Astrocyte (in vitro differentiated cells and primary cell): ENCODE data around the gene OOSP3. TPM values are rescaled to one million over a fixed set of nuclear protein-coding genes. Genes with fewer than 3 reads are reported as not detected.

Experiments
- DNase-seq: peaks from one replicate; pipeline ENCODE4 v3.0.0-alpha.2; 2010; ENCODE audit warnings: low read depth
- FAIRE-seq: peaks from 2 replicates; lab custom pipeline; 2011; peaks lifted over from hg19 to GRCh38; lab: Jason Lieb, UNC
- H2AFZ ChIP-seq: 2 replicates; pipeline ENCODE4 v1.6.0; 2012; ENCODE audit warnings: low read depth, low read length, inconsistent platforms
- H3K27ac ChIP-seq: 2 replicates; pipeline ENCODE4 v1.5.1; 2011; ENCODE audit warnings: low read depth, low read length, inconsistent platforms
- H3K27me3 ChIP-seq: 2 replicates; pipeline ENCODE4 v1.6.0; 2011; ENCODE audit warnings: low read length, inconsistent platforms; ENCODE audit not compliant: insufficient read depth
- H3K36me3 ChIP-seq: 2 replicates; pipeline ENCODE4 v1.5.1; 2011; ENCODE audit warnings: low read length, inconsistent platforms; ENCODE audit not compliant: insufficient read depth
- H3K4me1 ChIP-seq: 2 replicates; pipeline ENCODE4 v1.5.1; 2011; ENCODE audit warnings: low read length, inconsistent platforms; ENCODE audit not compliant: insufficient read depth
- H3K4me2 ChIP-seq: 2 replicates; pipeline ENCODE4 v1.6.0; 2012; ENCODE audit warnings: low read length, inconsistent platforms
- H3K4me3 ChIP-seq: 2 replicates; pipeline ENCODE4 v1.5.1; 2011; ENCODE audit warnings: low read depth, mild to moderate bottlenecking, low read length, inconsistent platforms; ENCODE audit not compliant: insufficient read depth
- H3K79me2 ChIP-seq: 2 replicates; pipeline ENCODE4 v1.6.0; 2012; ENCODE audit warnings: mild to moderate bottlenecking, low read length, inconsistent platforms; ENCODE audit not compliant: insufficient read depth
- H3K9ac ChIP-seq: 2 replicates; pipeline ENCODE4 v1.6.0; 2012; ENCODE audit warnings: mild to moderate bottlenecking, low read length, inconsistent platforms
- H3K9me3 ChIP-seq: 2 replicates; pipeline ENCODE4 v1.5.1; 2012; ENCODE audit warnings: low read depth, mild to moderate bottlenecking, low read length, inconsistent platforms; ENCODE audit not compliant: insufficient read depth
- H4K20me1 ChIP-seq: 2 replicates; pipeline ENCODE4 v1.6.0; 2012; ENCODE audit warnings: low read length, inconsistent platforms; ENCODE audit not compliant: insufficient read depth
- H3K27ac Mint-ChIP-seq: one replicate; pipeline ENCODE4 v1.8.0; 2021; ENCODE audit warnings: mild to moderate bottlenecking, mixed read lengths; ENCODE audit not compliant: unreplicated experiment
- H3K27me3 Mint-ChIP-seq: one replicate; pipeline ENCODE4 v1.8.0; 2021; ENCODE audit warnings: low read depth, mixed read lengths; ENCODE audit not compliant: unreplicated experiment
- H3K36me3 Mint-ChIP-seq: one replicate; pipeline ENCODE4 v1.8.0; 2021; ENCODE audit warnings: low read depth, mixed read lengths; ENCODE audit not compliant: unreplicated experiment
- H3K4me1 Mint-ChIP-seq: one replicate; pipeline ENCODE4 v1.8.0; 2021; ENCODE audit warnings: low read depth, mixed read lengths; ENCODE audit not compliant: unreplicated experiment
- H3K4me3 Mint-ChIP-seq: one replicate; pipeline ENCODE4 v1.8.0; 2021; ENCODE audit warnings: mild to moderate bottlenecking, moderate library complexity, mixed read lengths; ENCODE audit not compliant: unreplicated experiment
- H3K9me3 Mint-ChIP-seq: one replicate; pipeline ENCODE4 v1.8.0; 2021; ENCODE audit warnings: mild to moderate bottlenecking, mixed read lengths; ENCODE audit not compliant: unreplicated experiment
- CTCF ChIP-seq: IDR thresholded peaks from 2 replicates; pipeline ENCODE4 v1.5.1; 2011; ENCODE audit warnings: low read depth, mild to moderate bottlenecking, inconsistent platforms, low read length, moderate library complexity; ENCODE audit not compliant: insufficient read depth
- EZH2 ChIP-seq: IDR thresholded peaks from 2 replicates; pipeline ENCODE4 v1.6.1; 2012; ENCODE audit warnings: mild to moderate bottlenecking, low read length, inconsistent platforms; ENCODE audit not compliant: insufficient read depth
- total RNA-seq: library from RNA; stranded (reverse); gene quantifications from 2 replicates; pipeline ENCODE4 v1.2.1, GENCODE V29; 2021

OOSP3 gene
- total RNA-seq, 1 donor from 2014 or later = not detected

GRCh38 chr11:59839615-59840014 lies 39.0 kb upstream of the OOSP3 start:
- Histone ChIP-seq H2AFZ (no peak overlapping the region), H3K36me3 (no peaks in the 10 kb centered on the region), H3K27me3 (no peaks in the 10 kb centered on the region), H4K20me1 (no peaks in the 10 kb centered on the region), H3K9ac (no peak overlapping the region), H3K9me3 (no peaks in the 10 kb centered on the region), H3K27ac (no peak overlapping the region), H3K4me2 (no peak overlapping the region), H3K79me2 (no peaks in the 10 kb centered on the region), H3K4me3 (no peak overlapping the region), H3K4me1 (no peaks in the 10 kb centered on the region)
- Mint-ChIP-seq H3K27ac (no peak overlapping the region), H3K4me3 (no peak overlapping the region), H3K27me3 (no peaks in the 10 kb centered on the region), H3K4me1 (no peaks in the 10 kb centered on the region), H3K36me3 (no peaks in the 10 kb centered on the region), H3K9me3 (peaks cover 5% of the 10 kb centered on the region)
- TF ChIP-seq EZH2 (no peak), CTCF (no peak)
- DNase-seq (no peak), FAIRE-seq (no peak)

- H3K27ac ChIP-seq = no peak overlapping the region
- DNase-seq (no peak), FAIRE-seq (no peak)
- no peaks in the 10 kb centered on the region for H4K20me1 ChIP-seq
- H3K4me3 ChIP-seq = no peak overlapping the region
- no peak overlapping the region for H3K9ac ChIP-seq
- no peak overlapping the region for H3K27ac Mint-ChIP-seq
- H3K36me3 ChIP-seq = no peaks in the 10 kb centered on the region
- H3K9me3 ChIP-seq = no peaks in the 10 kb centered on the region
- no peaks in the 10 kb centered on the region for H3K27me3 Mint-ChIP-seq
- H3K27me3 ChIP-seq = no peaks in the 10 kb centered on the region
- no peak overlapping the region for H3K4me3 Mint-ChIP-seq
- H3K79me2 ChIP-seq = no peaks in the 10 kb centered on the region
- H3K4me2 ChIP-seq = no peak overlapping the region
- H3K36me3 Mint-ChIP-seq = peaks cover 3% of the 10 kb centered on the region
- H2AFZ ChIP-seq = no peak overlapping the region
- H3K4me1 ChIP-seq = no peaks in the 10 kb centered on the region
- H3K4me1 Mint-ChIP-seq = no peaks in the 10 kb centered on the region
- H3K9me3 Mint-ChIP-seq = peaks cover 5% of the 10 kb centered on the region
- no peak for TF ChIP-seq EZH2
- no peak for TF ChIP-seq CTCF
Measured at GRCh38 chr11:59841514-59841913, 37.1 kb upstream of the OOSP3 start.

GRCh38 chr11:59842316-59842715 lies 36.3 kb upstream of the OOSP3 start:
- Histone ChIP-seq H2AFZ (no peak overlapping the region), H3K79me2 (no peaks in the 10 kb centered on the region), H4K20me1 (no peaks in the 10 kb centered on the region), H3K4me2 (no peak overlapping the region), H3K36me3 (no peaks in the 10 kb centered on the region), H3K4me1 (no peaks in the 10 kb centered on the region), H3K9me3 (no peaks in the 10 kb centered on the region), H3K27ac (no peak overlapping the region), H3K9ac (no peak overlapping the region), H3K27me3 (no peaks in the 10 kb centered on the region), H3K4me3 (no peak overlapping the region)
- Mint-ChIP-seq H3K27ac (no peak overlapping the region), H3K9me3 (peaks cover 5% of the 10 kb centered on the region), H3K4me3 (no peak overlapping the region), H3K36me3 (peaks cover 3% of the 10 kb centered on the region), H3K27me3 (no peaks in the 10 kb centered on the region), H3K4me1 (no peaks in the 10 kb centered on the region)
- TF ChIP-seq EZH2 = no peak
- no peak for TF ChIP-seq CTCF
- FAIRE-seq (no peak), DNase-seq (no peak)
